A673 (cell line): ENCODE measurements around the gene SCAMP4.

ENCODE experiments used
- EZH2 ChIP-seq: fragments of 200-600 bp; sonication (generic); IDR thresholded peaks from 2 replicates; pipeline ENCODE4 v1.6.1; 2017; ENCODE audit warnings: borderline replicate concordance, low read depth, mild to moderate bottlenecking, mixed read lengths, antibody characterized with exemption, low read length; ENCODE audit not compliant: poor library complexity, severe bottlenecking
- TF ChIP-seq, protein P1 (sequence below): fragments of 300-800, 200-600 bp; sonication (generic); conservative IDR thresholded peaks from 2 replicates; pipeline ENCODE4 v1.5.1; 2017; ENCODE audit warnings: low read depth, mild to moderate bottlenecking, antibody characterized with exemption, low read length, moderate library complexity, mixed read lengths

GRCh38 chr19:1970003-1970805, 65.0 kb downstream of the SCAMP4 start:
- TF ChIP-seq, protein P1, sequence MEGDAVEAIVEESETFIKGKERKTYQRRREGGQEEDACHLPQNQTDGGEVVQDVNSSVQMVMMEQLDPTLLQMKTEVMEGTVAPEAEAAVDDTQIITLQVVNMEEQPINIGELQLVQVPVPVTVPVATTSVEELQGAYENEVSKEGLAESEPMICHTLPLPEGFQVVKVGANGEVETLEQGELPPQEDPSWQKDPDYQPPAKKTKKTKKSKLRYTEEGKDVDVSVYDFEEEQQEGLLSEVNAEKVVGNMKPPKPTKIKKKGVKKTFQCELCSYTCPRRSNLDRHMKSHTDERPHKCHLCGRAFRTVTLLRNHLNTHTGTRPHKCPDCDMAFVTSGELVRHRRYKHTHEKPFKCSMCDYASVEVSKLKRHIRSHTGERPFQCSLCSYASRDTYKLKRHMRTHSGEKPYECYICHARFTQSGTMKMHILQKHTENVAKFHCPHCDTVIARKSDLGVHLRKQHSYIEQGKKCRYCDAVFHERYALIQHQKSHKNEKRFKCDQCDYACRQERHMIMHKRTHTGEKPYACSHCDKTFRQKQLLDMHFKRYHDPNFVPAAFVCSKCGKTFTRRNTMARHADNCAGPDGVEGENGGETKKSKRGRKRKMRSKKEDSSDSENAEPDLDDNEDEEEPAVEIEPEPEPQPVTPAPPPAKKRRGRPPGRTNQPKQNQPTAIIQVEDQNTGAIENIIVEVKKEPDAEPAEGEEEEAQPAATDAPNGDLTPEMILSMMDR: no peak
- no peak for TF ChIP-seq EZH2
